T-cell (primary cell): ENCODE data around the gene IL9R. TPM values are rescaled to one million over a fixed set of nuclear protein-coding genes. Genes with fewer than 3 reads are reported as not detected.

Source experiments
- ATAC-seq, 4 experiments: fragments of 200-7000 bp in 3 of 4; fragments of 150-1000 bp in 1 of 4; cut with Tn5 transposase; replicated peaks in 1 of 4; 1 replicate in 3 of 4; 2 replicates in 1 of 4; pipeline ENCODE4 v1.10.0; 2021; ENCODE audit warnings: moderate library complexity in 3 of 4, mild to moderate bottlenecking in 2 of 4, moderate number of reproducible peaks in 1 of 4
- CTCF ChIA-PET, 2 donors: fragments of 300-600 bp; sonication (Branson Sonifier 250); formaldehyde crosslinking; loops; one replicate each; lab custom pipeline; 2022; ENCODE audit warnings: antibody characterized with exemption in 2 of 2; lab: Charles Lee
- POLR2A ChIA-PET, 2 donors: fragments of 300-600 bp; sonication (Branson Sonifier 250); formaldehyde crosslinking; loops; one replicate each; lab custom pipeline; 2022; ENCODE audit warnings: antibody characterized with exemption in 2 of 2; lab: Charles Lee
- DNase-seq, 35 experiments: peaks; one replicate each; pipeline versions ENCODE4 v3.0.0 to v3.0.0-alpha.2; 2013 to 2023
- H3K27ac ChIP-seq: one replicate; pipeline ENCODE4 v1.5.1; 2013; ENCODE audit warnings: low read length
- H3K27me3 ChIP-seq, 2 experiments: replicated peaks in 1 of 2; 1 replicate in 1 of 2; 2 replicates in 1 of 2; pipeline versions ENCODE4 v1.6.1 to v1.7.0; 2013; ENCODE audit warnings: low read length in 1 of 2, mixed read lengths in 1 of 2; ENCODE audit not compliant: control insufficient read depth in 2 of 2, insufficient read depth in 2 of 2; ENCODE audit errors: extremely low read depth in 1 of 2
- H3K36me3 ChIP-seq, 2 donors: 1 replicate in 1 of 2; 2 replicates in 1 of 2; pipeline versions ENCODE4 v1.6.1 to v1.7.0; 2013; ENCODE audit warnings: low read length in 1 of 2; ENCODE audit not compliant: control insufficient read depth in 2 of 2, insufficient read depth in 1 of 2; ENCODE audit errors: extremely low read depth in 1 of 2
- H3K4me1 ChIP-seq, 2 experiments: 1 replicate in 1 of 2; 2 replicates in 1 of 2; pipeline versions ENCODE4 v1.6.1 to v1.7.0; 2013; ENCODE audit warnings: low read length in 2 of 2, mixed read lengths in 1 of 2; ENCODE audit not compliant: insufficient read depth in 2 of 2, control insufficient read depth in 1 of 2; ENCODE audit errors: extremely low read depth in 1 of 2
- H3K4me3 ChIP-seq, 2 donors: 1 replicate in 1 of 2; 2 replicates in 1 of 2; pipeline versions ENCODE4 v1.5.1 to v1.7.0; 2013; ENCODE audit warnings: mild to moderate bottlenecking in 2 of 2, low read length in 1 of 2, moderate library complexity in 1 of 2; ENCODE audit not compliant: control insufficient read depth in 1 of 2; ENCODE audit errors: extremely low read depth in 1 of 2
- H3K9me3 ChIP-seq: 2 replicates; pipeline ENCODE4 v1.7.0; 2013
- H3K27ac Mint-ChIP-seq, 2 donors: one replicate each; pipeline ENCODE4 v1.8.0; 2020 to 2021; ENCODE audit warnings: mild to moderate bottlenecking in 2 of 2, mixed read lengths in 2 of 2
- H3K27me3 Mint-ChIP-seq, 2 donors: one replicate each; pipeline ENCODE4 v1.8.0; 2021 to 2022; ENCODE audit warnings: mixed read lengths in 2 of 2
- H3K36me3 Mint-ChIP-seq: one replicate; pipeline ENCODE4 v1.8.0; 2021; ENCODE audit warnings: mixed read lengths
- H3K4me1 Mint-ChIP-seq, 3 donors: one replicate each; pipeline ENCODE4 v1.8.0; 2020 to 2022; ENCODE audit warnings: mixed read lengths in 3 of 3, mild to moderate bottlenecking in 1 of 3
- H3K4me3 Mint-ChIP-seq, 3 donors: one replicate each; pipeline ENCODE4 v1.8.0; 2020 to 2022; ENCODE audit warnings: mild to moderate bottlenecking in 3 of 3, mixed read lengths in 3 of 3, moderate library complexity in 3 of 3
- H3K9me3 Mint-ChIP-seq, 3 donors: one replicate each; pipeline ENCODE4 v1.8.0; 2020 to 2022; ENCODE audit warnings: mixed read lengths in 3 of 3
- WGBS: methylation state at CpG from one replicate; pipeline ENCODE4 v1.1.5; 2013; ENCODE audit warnings: missing lambda C conversion rate; ENCODE audit not compliant: insufficient coverage; 5-methylcytosine and 5-hydroxymethylcytosine counted together
- total RNA-seq, 35 experiments: library from RNA in 6 of 35; stranded (reverse) in 6 of 35; fragments of 120-200 nt in 1 of 35; gene quantifications; one replicate each; pipeline versions ENCODE4 v1.2.1 to v1.2.4 and lab custom pipeline; 2013 to 2026

Gene IL9R
- total RNA-seq (10 to 100 TPM in 3 of 5 donors, 1 to 10 TPM in 2; 2.0 to 39.8 (median 15.9) TPM), total RNA-seq (lab: John Stamatoyannopoulos, UW) (0.21 to 42.1 (median 1.8) reads per million in 29 experiments)
- 1.6 TPM for total RNA-seq (2013)

DNA sequence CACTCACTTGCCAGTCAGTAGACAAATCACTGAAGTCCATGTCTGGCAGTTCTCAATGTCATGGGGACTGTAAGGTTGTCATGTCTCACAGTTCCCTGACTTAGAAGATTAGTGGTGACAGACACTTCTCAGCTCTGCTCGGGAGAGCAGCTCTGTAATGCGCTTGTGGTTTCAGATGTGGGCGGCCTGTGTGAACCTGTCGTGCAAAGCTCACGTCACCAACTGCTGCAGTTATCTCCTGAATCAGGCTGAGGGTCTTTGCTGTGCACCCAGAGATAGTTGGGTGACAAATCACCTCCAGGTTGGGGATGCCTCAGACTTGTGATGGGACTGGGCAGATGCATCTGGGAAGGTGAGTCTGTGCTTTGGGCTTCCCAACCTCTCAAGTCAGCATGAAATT, at the start of gene IL9R:
IL9R (plus strand) TSS at position 261 of the 400 bp plus-strand sequence; CDS start at position 325, 64 bp downstream.
- peaks cover 0 to 7% of the 10 kb centered on the region in 2 donors for H3K27me3 Mint-ChIP-seq

DNA sequence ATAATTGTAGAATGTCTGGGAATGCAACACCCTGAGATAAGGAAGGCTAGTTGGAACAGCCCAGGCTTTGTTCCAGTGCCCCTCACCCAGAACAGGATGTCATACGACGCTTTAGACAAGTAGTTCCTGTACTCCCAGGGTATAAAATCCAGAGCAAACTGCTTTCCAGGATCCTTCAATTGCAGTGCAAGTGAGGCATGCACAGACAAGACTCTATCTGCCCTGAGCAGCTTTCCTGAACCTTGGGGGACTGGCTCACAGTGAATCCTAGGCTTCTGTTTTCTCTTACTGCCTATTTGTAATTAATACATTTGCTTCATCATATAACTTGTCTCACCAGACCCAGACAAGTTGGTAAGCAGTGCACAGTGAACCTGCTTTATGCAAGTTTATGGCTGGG, 48.4 kb upstream of the IL9R start:
- CTCF ChIA-PET, result no interaction called here
- WGBS, result 90% methylated on average over 2 of the region's 2 CpGs
- ATAC-seq, result no peak

More for the DNA sequence above, at the start of gene IL9R:
- DNase-seq (peak in 30 of 35 experiments; percentile 6 to 65 (median 28)), ATAC-seq (peak; percentile 69 to 88 (median 80))
- no peaks in the 10 kb centered on the region for H3K36me3 ChIP-seq
- H3K4me1 ChIP-seq, result peaks cover 0 to 24% of the 10 kb centered on the region in 2 experiments
- WGBS, result 2% methylated on average over 5 of the region's 5 CpGs
- no peaks in the 10 kb centered on the region for H3K27me3 ChIP-seq
- Mint-ChIP-seq H3K4me1 (peaks cover 16 to 50% (median 19%) of the 10 kb centered on the region in 3 donors), H3K9me3 (no peaks in the 10 kb centered on the region), H3K36me3 (no peaks in the 10 kb centered on the region), H3K27ac (peak within 1 kb of the TSS; percentile 66 to 76), H3K4me3 (peak within 1 kb of the TSS; percentile 22 to 70 (median 37))
- CTCF ChIA-PET, result no interaction called here
- H3K9me3 ChIP-seq, result no peaks in the 10 kb centered on the region
- no peak within 1 kb of the TSS for H3K4me3 ChIP-seq
- H3K27ac ChIP-seq, result no peak within 1 kb of the TSS
- POLR2A ChIA-PET, result no interaction called here

GRCh38 chrX:155951237-155951789, 46.2 kb upstream of the IL9R start:
- no peak for DNase-seq
- H3K9me3 Mint-ChIP-seq, result no peaks in the 10 kb centered on the region
- POLR2A ChIA-PET, result no interaction called here
- CTCF ChIA-PET, result no interaction called here
- Histone ChIP-seq H3K9me3 (no peaks in the 10 kb centered on the region), H3K27ac (no peak overlapping the region), H3K4me3 (no peak overlapping the region), H3K27me3 (no peaks in the 10 kb centered on the region), H3K36me3 (peaks cover 0 to 5% of the 10 kb centered on the region in 2 donors), H3K4me1 (no peaks in the 10 kb centered on the region)
- 81% methylated on average over 3 of the region's 3 CpGs for WGBS
- H3K4me3 Mint-ChIP-seq, result no peak overlapping the region
- no peaks in the 10 kb centered on the region for H3K4me1 Mint-ChIP-seq
- no peaks in the 10 kb centered on the region for H3K36me3 Mint-ChIP-seq
- H3K27me3 Mint-ChIP-seq, result no peaks in the 10 kb centered on the region
- no peak overlapping the region for H3K27ac Mint-ChIP-seq
- ATAC-seq, result no peak

More for the DNA sequence above, 48.4 kb upstream of the IL9R start:
- DNase-seq, result no peak
- no peaks in the 10 kb centered on the region for H3K4me1 ChIP-seq
- Mint-ChIP-seq H3K36me3 (peaks cover 14% of the 10 kb centered on the region), H3K4me1 (no peaks in the 10 kb centered on the region), H3K4me3 (no peak overlapping the region), H3K27me3 (no peaks in the 10 kb centered on the region), H3K9me3 (no peaks in the 10 kb centered on the region), H3K27ac (no peak overlapping the region)
- POLR2A ChIA-PET, result no interaction called here
- no peaks in the 10 kb centered on the region for H3K27me3 ChIP-seq
- no peaks in the 10 kb centered on the region for H3K9me3 ChIP-seq
- no peak overlapping the region for H3K27ac ChIP-seq
- no peaks in the 10 kb centered on the region for H3K36me3 ChIP-seq
- H3K4me3 ChIP-seq, result no peak overlapping the region

GRCh38 chrX:155953055-155953454, 44.4 kb upstream of the IL9R start:
- Mint-ChIP-seq H3K4me1 (no peaks in the 10 kb centered on the region), H3K9me3 (no peaks in the 10 kb centered on the region), H3K27ac (no peak overlapping the region), H3K36me3 (no peaks in the 10 kb centered on the region), H3K4me3 (no peak overlapping the region), H3K27me3 (no peaks in the 10 kb centered on the region)
- H3K27ac ChIP-seq, result no peak overlapping the region
- H3K27me3 ChIP-seq, result no peaks in the 10 kb centered on the region
- CTCF ChIA-PET, result no interaction called here
- peaks cover 0 to 5% of the 10 kb centered on the region in 2 donors for H3K36me3 ChIP-seq
- H3K4me3 ChIP-seq, result no peak overlapping the region
- 67% methylated on average over 3 of the region's 3 CpGs for WGBS
- no peak for DNase-seq
- no peaks in the 10 kb centered on the region for H3K9me3 ChIP-seq
- POLR2A ChIA-PET, result no interaction called here
- ATAC-seq, result no peak
- H3K4me1 ChIP-seq, result no peaks in the 10 kb centered on the region

GRCh38 chrX:155954793-155955192, 42.7 kb upstream of the IL9R start:
- Mint-ChIP-seq H3K4me1 (no peaks in the 10 kb centered on the region), H3K27ac (no peak overlapping the region), H3K36me3 (no peaks in the 10 kb centered on the region), H3K27me3 (no peaks in the 10 kb centered on the region), H3K4me3 (no peak overlapping the region), H3K9me3 (no peaks in the 10 kb centered on the region)
- no peaks in the 10 kb centered on the region for H3K4me1 ChIP-seq
- no peak overlapping the region for H3K4me3 ChIP-seq
- ATAC-seq (no peak), DNase-seq (no peak)
- CTCF ChIA-PET, result no interaction called here
- H3K27me3 ChIP-seq, result no peaks in the 10 kb centered on the region
- POLR2A ChIA-PET, result no interaction called here
- H3K27ac ChIP-seq, result no peak overlapping the region
- no CpG with 5 or more reads among the region's 1 CpG for WGBS
- H3K9me3 ChIP-seq, result no peaks in the 10 kb centered on the region
- H3K36me3 ChIP-seq, result peaks cover 0 to 5% of the 10 kb centered on the region in 2 donors

DNA sequence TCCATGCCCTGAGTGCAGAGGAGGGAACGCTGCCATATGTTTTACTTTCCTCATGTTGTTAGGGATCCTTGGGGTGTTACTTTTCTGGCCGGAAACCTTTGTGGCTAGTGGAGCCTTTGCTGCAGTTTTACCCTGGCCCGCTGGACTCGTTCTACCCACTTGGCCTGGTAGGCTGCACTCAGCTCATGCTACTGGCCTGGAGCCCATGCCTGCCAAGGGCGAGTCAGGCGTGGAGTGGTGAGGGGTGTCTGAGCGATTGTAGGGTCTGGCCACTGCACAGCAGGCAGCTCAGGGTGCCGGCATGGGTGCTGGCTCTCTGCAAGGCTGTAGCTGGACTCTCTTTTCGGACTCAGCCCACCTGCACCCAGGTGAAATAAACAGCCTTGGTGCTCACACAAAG, 41.4 kb upstream of the IL9R start:
- POLR2A ChIA-PET, result no interaction called here
- DNase-seq (no peak), ATAC-seq (no peak)
- Histone ChIP-seq H3K4me3 (no peak overlapping the region), H3K27ac (no peak overlapping the region), H3K36me3 (peaks cover 0 to 5% of the 10 kb centered on the region in 2 donors), H3K9me3 (no peaks in the 10 kb centered on the region), H3K4me1 (no peaks in the 10 kb centered on the region), H3K27me3 (no peaks in the 10 kb centered on the region)
- Mint-ChIP-seq H3K36me3 (no peaks in the 10 kb centered on the region), H3K4me3 (no peak overlapping the region), H3K9me3 (no peaks in the 10 kb centered on the region), H3K4me1 (no peaks in the 10 kb centered on the region), H3K27ac (no peak overlapping the region), H3K27me3 (no peaks in the 10 kb centered on the region)
- CTCF ChIA-PET, result no interaction called here
- 82% methylated on average over 9 of the region's 9 CpGs for WGBS
